HuH-7.5 (cell line): ENCODE data around the gene NOC2L.
"Not testable (repeated sequence)": the region's sequence is repeated elsewhere in the genome, so short reads cannot be mapped to it uniquely, and the experiment has no call there.

ENCODE experiments used
- DNase-seq: peaks from one replicate; pipeline ENCODE4 v3.0.0; 2011; ENCODE audit warnings: low spot score

Gene NOC2L

GRCh38 chr1:904310-904950, 54.6 kb downstream of the NOC2L start:
- peak; percentile 78 for DNase-seq

GRCh38 chr1:903721-904271, 55.3 kb downstream of the NOC2L start:
- no peak for DNase-seq

- no peak for DNase-seq
Measured at GRCh38 chr1:903305-903704, 55.8 kb downstream of the NOC2L start.

GRCh38 chr1:902802-903201, 56.3 kb downstream of the NOC2L start:
- DNase-seq: no peak

- no peak for DNase-seq
Measured at GRCh38 chr1:901108-901859, 57.8 kb downstream of the NOC2L start.

GRCh38 chr1:899636-900317, 59.3 kb downstream of the NOC2L start:
- DNase-seq: no peak

- DNase-seq: not testable (repeated sequence)
Measured at GRCh38 chr1:897951-898350, 61.1 kb downstream of the NOC2L start.

- no peak for DNase-seq
Measured at GRCh38 chr1:897226-897625, 61.8 kb downstream of the NOC2L start.
